Natural killer cell (primary cell): ENCODE data around the gene ANKRD13C. TPM values are rescaled to one million over a fixed set of nuclear protein-coding genes. Genes with fewer than 3 reads are reported as not detected.

Experiments used
- ATAC-seq, 3 donors: fragments of 150-1000 bp in 2 of 3; fragments of 200-7000 bp in 1 of 3; cut with Tn5 transposase; 1 replicate in 1 of 3; 2 replicates in 2 of 3; pipeline ENCODE4 v1.10.0; 2021; ENCODE audit warnings: mild to moderate bottlenecking in 2 of 3, moderate library complexity in 2 of 3
- DNase-seq, 2 donors: peaks; one replicate each; pipeline versions ENCODE4 v3.0.0 to v3.0.0-alpha.2; 2013 to 2021; ENCODE audit warnings: mixed read lengths in 1 of 2
- H3K27ac ChIP-seq: one replicate; pipeline ENCODE4 v1.5.1; 2013; ENCODE audit warnings: mild to moderate bottlenecking, low read length
- H3K27me3 ChIP-seq: one replicate; pipeline ENCODE4 v1.6.1; 2013; ENCODE audit warnings: low read length; ENCODE audit not compliant: control insufficient read depth, insufficient read depth
- H3K36me3 ChIP-seq: one replicate; pipeline ENCODE4 v1.6.1; 2013; ENCODE audit warnings: low read length; ENCODE audit not compliant: control insufficient read depth, insufficient read depth
- H3K4me1 ChIP-seq: one replicate; pipeline ENCODE4 v1.6.1; 2013; ENCODE audit warnings: low read length; ENCODE audit not compliant: control insufficient read depth, insufficient read depth
- H3K4me3 ChIP-seq: one replicate; pipeline ENCODE4 v1.5.1; 2013; ENCODE audit warnings: low read length
- H3K9me3 ChIP-seq: one replicate; pipeline ENCODE4 v1.6.1; 2013; ENCODE audit warnings: low read length; ENCODE audit not compliant: control insufficient read depth, insufficient read depth
- H3K27ac Mint-ChIP-seq, 2 donors: one replicate each; pipeline ENCODE4 v1.8.0; 2022; ENCODE audit warnings: mild to moderate bottlenecking in 2 of 2, mixed read lengths in 2 of 2, moderate library complexity in 1 of 2
- H3K27me3 Mint-ChIP-seq, 2 donors: one replicate each; pipeline ENCODE4 v1.8.0; 2022; ENCODE audit warnings: low read depth in 2 of 2, mixed read lengths in 2 of 2
- H3K36me3 Mint-ChIP-seq: one replicate; pipeline ENCODE4 v1.8.0; 2022; ENCODE audit warnings: mixed read lengths
- H3K4me1 Mint-ChIP-seq, 2 donors: one replicate each; pipeline ENCODE4 v1.8.0; 2022; ENCODE audit warnings: mixed read lengths in 2 of 2
- H3K4me3 Mint-ChIP-seq: one replicate; pipeline ENCODE4 v1.8.0; 2022; ENCODE audit warnings: mild to moderate bottlenecking, moderate library complexity, mixed read lengths
- H3K9me3 Mint-ChIP-seq, 2 donors: one replicate each; pipeline ENCODE4 v1.8.0; 2022; ENCODE audit warnings: mixed read lengths in 2 of 2
- CTCF ChIP-seq: fragments of 200-600 bp; IDR thresholded peaks from one replicate; pipeline ENCODE4 v1.8.0; 2022; ENCODE audit warnings: antibody characterized with exemption
- WGBS: methylation state at CpG from one replicate; pipeline ENCODE4 v1.1.7; 2013; ENCODE audit warnings: missing lambda C conversion rate; ENCODE audit not compliant: insufficient coverage; 5-methylcytosine and 5-hydroxymethylcytosine counted together
- intact Hi-C: fragments of 100-400 bp; cut with micrococcal nuclease; formaldehyde crosslinking; loops from one replicate; pipeline ENCODE4 v1.14.2; 2022
- total RNA-seq, 4 donors: library from RNA; stranded (reverse); fragments of 120-200 nt in 1 of 4; gene quantifications; one replicate each; pipeline versions ENCODE4 v1.2.3 to v1.2.4, GENCODE V29; 2013 to 2022

Gene ANKRD13C
- total RNA-seq, 3 donors from 2014 or later (not counting 1 experiment from before 2014, with no cell fraction given), result 32.2 to 33.7 (median 32.8) TPM

DNA sequence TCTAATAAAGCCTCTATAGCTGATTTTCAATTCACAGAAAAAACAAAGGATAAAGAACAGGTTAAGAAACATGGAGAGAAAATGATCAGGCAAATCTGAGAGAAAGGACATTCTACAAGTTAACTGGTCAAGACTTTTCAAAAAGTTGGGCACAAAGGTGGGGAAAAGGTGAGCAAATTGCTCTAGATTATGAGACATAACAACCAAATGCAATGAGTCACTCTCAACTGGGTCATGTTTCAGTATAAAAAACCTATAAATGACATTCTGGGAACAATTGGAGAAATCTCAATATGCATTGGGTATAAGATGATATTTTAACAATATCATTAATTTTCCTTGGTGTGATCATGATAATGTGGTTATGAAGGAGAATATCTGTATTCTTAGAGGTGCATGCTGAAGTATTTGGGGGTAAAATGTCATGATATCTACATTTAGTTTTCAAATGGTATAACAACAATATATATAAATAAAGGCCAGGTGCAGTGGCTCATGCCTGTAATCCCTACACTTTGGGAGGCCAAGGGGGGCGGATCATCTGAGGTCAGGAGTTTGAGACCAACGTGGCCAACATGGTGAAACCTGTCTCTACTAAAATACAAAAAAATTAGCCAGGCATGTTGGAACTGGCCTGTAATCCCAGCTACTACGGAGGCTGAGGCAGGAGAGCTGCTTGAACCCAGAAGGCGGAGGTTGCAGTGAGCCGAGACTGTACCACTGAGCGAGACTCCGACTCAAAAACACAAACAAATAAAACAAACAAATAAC is 27.0 kb downstream of the ANKRD13C start:
- no peak for ATAC-seq
- H3K4me3 Mint-ChIP-seq, result no peak overlapping the region
- peak overlapping the region in 1 of 2 donors; percentile 8 for H3K27ac Mint-ChIP-seq
- H3K4me1 ChIP-seq, result no peaks in the 10 kb centered on the region
- no peak for DNase-seq
- no peaks in the 10 kb centered on the region for H3K9me3 Mint-ChIP-seq
- no peaks in the 10 kb centered on the region for H3K36me3 Mint-ChIP-seq
- intact Hi-C loops, result no loop called here
- no peak for TF ChIP-seq CTCF
- H3K27ac ChIP-seq, result no peak overlapping the region
- 97% methylated on average over 5 of the region's 7 CpGs for WGBS
- H3K9me3 ChIP-seq, result no peaks in the 10 kb centered on the region
- peaks cover 4% of the 10 kb centered on the region for H3K36me3 ChIP-seq
- H3K27me3 ChIP-seq, result no peaks in the 10 kb centered on the region
- H3K27me3 Mint-ChIP-seq, result no peaks in the 10 kb centered on the region
- peaks cover 10 to 16% of the 10 kb centered on the region in 2 donors for H3K4me1 Mint-ChIP-seq
- H3K4me3 ChIP-seq, result no peak overlapping the region

- DNase-seq (no peak), ATAC-seq (no peak)
- no peak for TF ChIP-seq CTCF
- Histone ChIP-seq H3K36me3 (peaks cover 8% of the 10 kb centered on the region), H3K27me3 (no peaks in the 10 kb centered on the region), H3K4me1 (no peaks in the 10 kb centered on the region), H3K27ac (no peak overlapping the region), H3K4me3 (no peak overlapping the region), H3K9me3 (no peaks in the 10 kb centered on the region)
- WGBS, result no CpG with 5 or more reads among the region's 1 CpG
- H3K36me3 Mint-ChIP-seq, result no peaks in the 10 kb centered on the region
- H3K27ac Mint-ChIP-seq, result no peak overlapping the region
- H3K4me3 Mint-ChIP-seq, result no peak overlapping the region
- intact Hi-C loops, result no loop called here
- H3K4me1 Mint-ChIP-seq, result peaks cover 10 to 11% of the 10 kb centered on the region in 2 donors
- H3K27me3 Mint-ChIP-seq, result no peaks in the 10 kb centered on the region
- no peaks in the 10 kb centered on the region for H3K9me3 Mint-ChIP-seq
These were observed 29.8 kb downstream of the ANKRD13C start for GRCh38 chr1:70324683-70325082.

- no peaks in the 10 kb centered on the region for H3K27me3 ChIP-seq
- intact Hi-C loops, result loop anchor here (10.0 kb wide), 1 partner anchor 195 kb away; no protein-coding TSS in a partner anchor
- H3K4me1 ChIP-seq, result no peaks in the 10 kb centered on the region
- TF ChIP-seq CTCF, result no peak
- no peaks in the 10 kb centered on the region for H3K9me3 ChIP-seq
- H3K36me3 ChIP-seq, result peaks cover 8% of the 10 kb centered on the region
- H3K9me3 Mint-ChIP-seq, result no peaks in the 10 kb centered on the region
- no peak overlapping the region for H3K4me3 ChIP-seq
- no peak for DNase-seq
- no peaks in the 10 kb centered on the region for H3K27me3 Mint-ChIP-seq
- H3K27ac ChIP-seq, result no peak overlapping the region
- H3K36me3 Mint-ChIP-seq, result no peaks in the 10 kb centered on the region
- H3K27ac Mint-ChIP-seq, result peak overlapping the region in 1 of 2 donors; percentile 10
- H3K4me3 Mint-ChIP-seq, result no peak overlapping the region
- H3K4me1 Mint-ChIP-seq, result peaks cover 16% of the 10 kb centered on the region in 2 donors
- no peak for ATAC-seq
These were observed 34.8 kb downstream of the ANKRD13C start for GRCh38 chr1:70319750-70320149.

GRCh38 chr1:70318191-70318590 is 36.3 kb downstream of the ANKRD13C start:
- Histone ChIP-seq H3K4me3 (no peak overlapping the region), H3K36me3 (peaks cover 8% of the 10 kb centered on the region), H3K4me1 (no peaks in the 10 kb centered on the region), H3K9me3 (no peaks in the 10 kb centered on the region), H3K27me3 (no peaks in the 10 kb centered on the region), H3K27ac (no peak overlapping the region)
- Mint-ChIP-seq H3K4me3 (no peak overlapping the region), H3K4me1 (peaks cover 16% of the 10 kb centered on the region in 2 donors), H3K9me3 (no peaks in the 10 kb centered on the region), H3K27me3 (no peaks in the 10 kb centered on the region), H3K27ac (no peak overlapping the region), H3K36me3 (no peaks in the 10 kb centered on the region)
- TF ChIP-seq CTCF, result no peak
- intact Hi-C loops, result loop anchor here (10.0 kb wide), 1 partner anchor 197 kb away; no protein-coding TSS in a partner anchor
- 38% methylated on average over 1 of the region's 1 CpG for WGBS
- no peak for DNase-seq
- no peak for ATAC-seq
